Pancreas (tissue), 10 donors: ENCODE results near the gene C2orf92. TPM values are rescaled to one million over a fixed set of nuclear protein-coding genes. Genes with fewer than 3 reads are reported as not detected.
A peak's percentile ranks its signal among the peaks of the same experiment; 100 is the strongest.

Experiments
- ATAC-seq, 4 donors: fragments of 200-7000 bp; cut with Tn5 transposase; one replicate each; pipeline versions ENCODE4 v1.8.0 to v1.9.1; 2020; ENCODE audit warnings: mild to moderate bottlenecking in 4 of 4, moderate library complexity in 4 of 4
- DNase-seq, 6 donors: peaks; one replicate each; pipeline ENCODE4 v3.0.0-alpha.2; 2020
- FAIRE-seq: peaks from 2 replicates; lab custom pipeline; 2012; peaks lifted over from hg19 to GRCh38; lab: Jason Lieb, UNC
- H3K27ac ChIP-seq, 4 donors: fragments of 200-600 bp; sonication (generic); 1 replicate in 3 of 4; 2 replicates in 1 of 4; pipeline versions ENCODE4 v1.5.0 to v1.8.0; 2020
- H3K27me3 ChIP-seq, 4 donors: fragments of 200-600 bp; one replicate each; pipeline ENCODE4 v1.8.0; 2021
- H3K36me3 ChIP-seq, 3 donors: fragments of 200-600 bp; sonication (generic) in 1 of 3; one replicate each; pipeline versions ENCODE4 v1.5.0 to v1.8.0; 2020 to 2021
- H3K4me1 ChIP-seq, 3 donors: fragments of 200-600 bp; one replicate each; pipeline ENCODE4 v1.8.0; 2021
- H3K4me3 ChIP-seq, 4 donors: fragments of 200-600 bp; sonication (generic) in 2 of 4; one replicate each; pipeline versions ENCODE4 v1.5.0 to v1.8.0; 2020 to 2021
- H3K9me3 ChIP-seq, 4 donors: fragments of 200-600 bp; one replicate each; pipeline ENCODE4 v1.8.0; 2021
- CTCF ChIP-seq, 4 donors: fragments of 200-600 bp; sonication (generic) in 3 of 4; IDR thresholded peaks; one replicate each; pipeline versions ENCODE4 v1.5.0 to v1.8.0; 2021; ENCODE audit warnings: antibody characterized with exemption in 4 of 4
- WGBS, 2 donors: extraction: QIAGEN DNeasy Blood & Tissue Kit; methylation state at CpG; one replicate each; pipeline ENCODE4 v1.1.7; 2013; 5-methylcytosine and 5-hydroxymethylcytosine counted together
- intact Hi-C, 3 donors: fragments of 100-400 bp; cut with DNase I; formaldehyde crosslinking; loops; one replicate each; pipeline versions ENCODE4 v1.11.1 to v1.14.2; 2022
- polyA plus RNA-seq, 2 donors: library from polyadenylated mRNA; stranded (reverse); fragments of 200-250 nt; gene quantifications; one replicate each; pipeline ENCODE4 v1.2.3, GENCODE V29; 2013
- total RNA-seq, 6 donors: library from RNA; stranded (reverse); fragmentation: NEBNext Ultra II Directional in 4 of 6; extraction: Animal tissue kit (Norgen Biotek cat#: 25700) in 4 of 6; gene quantifications; one replicate each; pipeline versions ENCODE4 v1.2.1 to v1.2.4, GENCODE V29; 2021 to 2023
- donor health status: healthy with polysubstance abuse.
- donor health status: DM: no; HTN: no; CAD: no; lungs with moderate emphysema.
- donor health status: DM: no; HTN: no; CAD: no.
- donor health status: control.
- donor health status: control.
- donor health status: Bipolar disorder and iron deficiency.
- donor health status: DM: yes; HTN: yes; CAD: no.
- donor health status: DM: no; HTN: no; CAD: no.
- donor health status: DM: no; HTN: no; CAD: no.
- donor health status: DM: yes; HTN: yes; CAD: no.

Gene C2orf92
- total and polyA plus RNA-seq, 8 donors = 4.1 to 42.6 (median 7.9) TPM

GRCh38 chr2:97660044-97660774, 9.3 kb upstream of the C2orf92 start:
- ATAC-seq (no peak), FAIRE-seq (no peak), DNase-seq (peak in 1 of 6 donors; percentile 58)
- TF ChIP-seq CTCF (IDR thresholded peaks at IDR 0.05) = no peak
- Histone ChIP-seq H3K4me1 (peaks cover 5 to 15% (median 12%) of the 10 kb centered on the region in 3 donors), H3K9me3 (no peaks in the 10 kb centered on the region), H3K36me3 (peaks cover 0 to 31% (median 23%) of the 10 kb centered on the region in 3 donors), H3K27me3 (no peaks in the 10 kb centered on the region), H3K4me3 (no peak overlapping the region), H3K27ac (no peak overlapping the region)
- intact Hi-C loops = no loop called here
- WGBS, 2 donors = 94 to 95% methylated on average over 20 of the region's 20 CpGs

- Histone ChIP-seq H3K4me1 (peaks cover 5 to 15% (median 13%) of the 10 kb centered on the region in 3 donors), H3K27me3 (no peaks in the 10 kb centered on the region), H3K4me3 (no peak overlapping the region), H3K27ac (no peak overlapping the region), H3K36me3 (peaks cover 0 to 31% (median 23%) of the 10 kb centered on the region in 3 donors), H3K9me3 (no peaks in the 10 kb centered on the region)
- ATAC-seq (no peak), FAIRE-seq (no peak), DNase-seq (peak in 3 of 6 donors; percentile 12 to 72 (median 20))
- 89 to 91% methylated on average over 18 of the region's 18 CpGs for WGBS, 2 donors
- intact Hi-C loops = no loop called here
- no peak for TF ChIP-seq CTCF (IDR thresholded peaks at IDR 0.05)
Observed at GRCh38 chr2:97660775-97661389, 8.6 kb upstream of the C2orf92 start.

GRCh38 chr2:97661927-97662326, 7.6 kb upstream of the C2orf92 start:
- intact Hi-C loops = no loop called here
- DNase-seq (no peak), ATAC-seq (no peak), FAIRE-seq (no peak)
- Histone ChIP-seq H3K36me3 (peaks cover 0 to 23% (median 16%) of the 10 kb centered on the region in 3 donors), H3K27me3 (no peaks in the 10 kb centered on the region), H3K4me3 (peak overlapping the region in 1 of 4 donors; percentile 88), H3K4me1 (peaks cover 5 to 15% (median 13%) of the 10 kb centered on the region in 3 donors), H3K9me3 (no peaks in the 10 kb centered on the region), H3K27ac (peak overlapping the region in 1 of 4 donors; percentile 98)
- no peak for TF ChIP-seq CTCF (IDR thresholded peaks at IDR 0.05)
- WGBS, 2 donors = 74 to 76% methylated on average over 6 of the region's 6 CpGs

- peaks cover 5 to 15% (median 13%) of the 10 kb centered on the region in 3 donors for H3K4me1 ChIP-seq
- intact Hi-C loops = no loop called here
- no peaks in the 10 kb centered on the region for H3K27me3 ChIP-seq
- peak overlapping the region in 3 of 4 donors; percentile 80 to 88 (median 82) for H3K4me3 ChIP-seq
- no peak for FAIRE-seq
- H3K9me3 ChIP-seq = no peaks in the 10 kb centered on the region
- H3K27ac ChIP-seq = peak overlapping the region; percentile 88 to 99 (median 97)
- no peak for DNase-seq
- no peak for TF ChIP-seq CTCF (IDR thresholded peaks at IDR 0.05)
- 36 to 39% methylated on average over 12 of the region's 12 CpGs for WGBS, 2 donors
- ATAC-seq = no peak
- peaks cover 0 to 18% (median 13%) of the 10 kb centered on the region in 3 donors for H3K36me3 ChIP-seq
Observed at GRCh38 chr2:97662386-97662894, 7.1 kb upstream of the C2orf92 start.
